HepG2 (cell line): ENCODE data around the gene RMND5A. TPM values are rescaled to one million over a fixed set of nuclear protein-coding genes. Genes with fewer than 3 reads are reported as not detected.

Experiments used
- AGO1 ChIP-seq: fragments of 200-400 bp; formaldehyde crosslinking; IDR thresholded peaks from 2 replicates; pipeline ENCODE4 v1.6.1; 2017; ENCODE audit warnings: mild to moderate bottlenecking, low read depth, low read length, moderate library complexity; ENCODE audit not compliant: poor library complexity, severe bottlenecking
- CHCHD3 ChIP-seq: sonication (generic); formaldehyde crosslinking; IDR thresholded peaks from 2 replicates; pipeline ENCODE4 v1.8.0; 2022; ENCODE audit warnings: mild to moderate bottlenecking, missing genetic modification reagents, moderate library complexity
- DR1 ChIP-seq: sonication (generic); formaldehyde crosslinking; IDR thresholded peaks from 2 replicates; pipeline ENCODE4 v1.8.0; 2021; ENCODE audit warnings: mild to moderate bottlenecking, missing genetic modification reagents, inconsistent platforms
- FOSL2 ChIP-seq: sonication (generic); formaldehyde crosslinking; IDR thresholded peaks from 2 replicates; pipeline ENCODE4 v1.4.0; 2020; ENCODE audit warnings: missing genetic modification reagents
- FOXP1 ChIP-seq, 2 experiments: fragments of 450-650 bp in 1 of 2; IDR thresholded peaks; 2 replicates each; pipeline ENCODE4 v1.6.1; 2017 to 2018; ENCODE audit warnings: antibody characterized with exemption in 1 of 2
- KDM3A ChIP-seq: IDR thresholded peaks from 2 replicates; pipeline ENCODE4 v1.6.1; 2018; ENCODE audit warnings: low read depth, missing compliant biosample characterization
- MAFK ChIP-seq, 2 experiments: IDR thresholded peaks in 1 of 2; conservative IDR thresholded peaks in 1 of 2; 2 replicates each; pipeline ENCODE4 v1.6.1; 2011; ENCODE audit warnings: improper control_type of control experiment in 2 of 2, low read length in 2 of 2
- MEIS1 ChIP-seq: sonication (generic); formaldehyde crosslinking; IDR thresholded peaks from 2 replicates; pipeline ENCODE4 v1.9.0; 2021; ENCODE audit warnings: mild to moderate bottlenecking, missing genetic modification reagents, moderate library complexity, borderline replicate concordance
- MTA1 ChIP-seq: sonication (generic); formaldehyde crosslinking; IDR thresholded peaks from 2 replicates; pipeline ENCODE4 v1.4.0; 2020; ENCODE audit warnings: missing genetic modification reagents, mild to moderate bottlenecking, borderline replicate concordance
- MZF1 ChIP-seq: sonication (generic); formaldehyde crosslinking; IDR thresholded peaks from 2 replicates; pipeline ENCODE4 v1.8.1; 2023; ENCODE audit warnings: mild to moderate bottlenecking, missing genetic modification reagents, borderline replicate concordance
- NR2F2 ChIP-seq: IDR thresholded peaks from 2 replicates; pipeline ENCODE4 v1.6.1; 2012; ENCODE audit warnings: low read depth, inconsistent platforms, borderline replicate concordance
- PAX8 ChIP-seq: sonication (generic); formaldehyde crosslinking; IDR thresholded peaks from 2 replicates; pipeline ENCODE4 v1.8.0; 2022; ENCODE audit warnings: mild to moderate bottlenecking, missing genetic modification reagents, borderline replicate concordance
- SNRNP70 ChIP-seq: fragments of 200-400 bp; formaldehyde crosslinking; IDR thresholded peaks from 2 replicates; pipeline ENCODE4 v1.6.1; 2017; ENCODE audit warnings: mild to moderate bottlenecking, low read depth, low read length, moderate library complexity
- SOX6 ChIP-seq, 2 experiments: fragments of 450-650 bp in 1 of 2; sonication (generic) in 1 of 2; formaldehyde crosslinking in 1 of 2; IDR thresholded peaks; 2 replicates each; pipeline versions ENCODE4 v1.4.0 to v1.6.1; 2017 to 2020; ENCODE audit warnings: antibody characterized with exemption in 1 of 2, mild to moderate bottlenecking in 1 of 2, missing genetic modification reagents in 1 of 2
- SPEN ChIP-seq: sonication (generic); formaldehyde crosslinking; IDR thresholded peaks from 2 replicates; pipeline ENCODE4 v1.5.1; 2020; ENCODE audit warnings: low read depth, mild to moderate bottlenecking, missing genetic modification reagents
- SRF ChIP-seq: IDR thresholded peaks from 2 replicates; pipeline ENCODE4 v1.6.1; 2011; ENCODE audit warnings: mild to moderate bottlenecking, low read depth, low read length, moderate library complexity
- ZBTB20 ChIP-seq: sonication (generic); formaldehyde crosslinking; IDR thresholded peaks from 2 replicates; pipeline ENCODE4 v1.8.1; 2023; ENCODE audit warnings: missing genetic modification reagents, low read depth, mild to moderate bottlenecking, borderline replicate concordance
- ZFX ChIP-seq: sonication (generic); formaldehyde crosslinking; IDR thresholded peaks from 2 replicates; pipeline ENCODE4 v1.4.0; 2020; ENCODE audit warnings: mild to moderate bottlenecking, low read depth, missing genetic modification reagents, moderate library complexity
- ZIK1 ChIP-seq: sonication (generic); formaldehyde crosslinking; IDR thresholded peaks from 2 replicates; pipeline ENCODE4 v1.5.0; 2020; ENCODE audit warnings: mild to moderate bottlenecking, low read depth, missing genetic modification reagents, borderline replicate concordance
- ZNF136 ChIP-seq: sonication (generic); formaldehyde crosslinking; IDR thresholded peaks from 2 replicates; pipeline ENCODE4 v1.8.1; 2022; ENCODE audit warnings: low read depth, mild to moderate bottlenecking, moderate library complexity, missing genetic modification reagents
- ZNF143 ChIP-seq: sonication (generic); formaldehyde crosslinking; IDR thresholded peaks from 2 replicates; pipeline ENCODE4 v1.4.0; 2020; ENCODE audit warnings: missing genetic modification reagents
- ZNF317 ChIP-seq: sonication (generic); formaldehyde crosslinking; IDR thresholded peaks from 2 replicates; pipeline ENCODE4 v1.5.0; 2020; ENCODE audit warnings: mild to moderate bottlenecking, missing genetic modification reagents
- ZNF792 ChIP-seq: IDR thresholded peaks from 2 replicates; pipeline ENCODE4 v1.6.1; 2016
- ZSCAN29 ChIP-seq: sonication (generic); formaldehyde crosslinking; conservative IDR thresholded peaks from 2 replicates; pipeline ENCODE4 v1.4.0; 2020; ENCODE audit warnings: mild to moderate bottlenecking, missing genetic modification reagents
- polyA plus RNA-seq, 8 experiments: library from polyadenylated mRNA; depleted of rRNA in 3 of 8; stranded (reverse) in 7 of 8; unstranded in 1 of 8; fragments of >200 nt; fragmentation: Illumina TruSeq in 4 of 8; extraction: Trizol in 4 of 8; gene quantifications; 2 replicates each; pipeline versions ENCODE4 v1.2.1 to v1.2.3, GENCODE V29; 2011 to 2016; ENCODE audit warnings: low read depth in 4 of 8, missing spikeins in 1 of 8, mixed read lengths in 1 of 8; ENCODE audit not compliant: insufficient read depth in 1 of 8
- total RNA-seq, 5 experiments: library from RNA; depleted of rRNA; stranded (reverse); fragments of >200 nt; fragmentation: Illumina TruSeq; extraction: Trizol; gene quantifications; 2 replicates each; pipeline ENCODE4 v1.2.3, GENCODE V29; 2016; ENCODE audit warnings: low read depth in 1 of 5
- TF ChIP-seq, protein P1 (sequence below): sonication (generic); formaldehyde crosslinking; IDR thresholded peaks from 2 replicates; pipeline ENCODE4 v1.8.1; 2023; ENCODE audit warnings: mild to moderate bottlenecking, missing genetic modification reagents
- TF ChIP-seq, protein P2 (sequence below): sonication (generic); formaldehyde crosslinking; conservative IDR thresholded peaks from 2 replicates; pipeline ENCODE4 v1.8.1; 2023; ENCODE audit warnings: missing genetic modification reagents
- TF ChIP-seq, protein P3 (sequence below): sonication (generic); formaldehyde crosslinking; IDR thresholded peaks from 2 replicates; pipeline ENCODE4 v1.5.0; 2020; ENCODE audit warnings: missing genetic modification reagents

RMND5A gene
- total and polyA plus RNA-seq, 2 of the 13 experiments (the other 11 are each of a cell fraction or from before 2014, with no cell fraction given): 31.0 to 66.4 TPM

DNA sequence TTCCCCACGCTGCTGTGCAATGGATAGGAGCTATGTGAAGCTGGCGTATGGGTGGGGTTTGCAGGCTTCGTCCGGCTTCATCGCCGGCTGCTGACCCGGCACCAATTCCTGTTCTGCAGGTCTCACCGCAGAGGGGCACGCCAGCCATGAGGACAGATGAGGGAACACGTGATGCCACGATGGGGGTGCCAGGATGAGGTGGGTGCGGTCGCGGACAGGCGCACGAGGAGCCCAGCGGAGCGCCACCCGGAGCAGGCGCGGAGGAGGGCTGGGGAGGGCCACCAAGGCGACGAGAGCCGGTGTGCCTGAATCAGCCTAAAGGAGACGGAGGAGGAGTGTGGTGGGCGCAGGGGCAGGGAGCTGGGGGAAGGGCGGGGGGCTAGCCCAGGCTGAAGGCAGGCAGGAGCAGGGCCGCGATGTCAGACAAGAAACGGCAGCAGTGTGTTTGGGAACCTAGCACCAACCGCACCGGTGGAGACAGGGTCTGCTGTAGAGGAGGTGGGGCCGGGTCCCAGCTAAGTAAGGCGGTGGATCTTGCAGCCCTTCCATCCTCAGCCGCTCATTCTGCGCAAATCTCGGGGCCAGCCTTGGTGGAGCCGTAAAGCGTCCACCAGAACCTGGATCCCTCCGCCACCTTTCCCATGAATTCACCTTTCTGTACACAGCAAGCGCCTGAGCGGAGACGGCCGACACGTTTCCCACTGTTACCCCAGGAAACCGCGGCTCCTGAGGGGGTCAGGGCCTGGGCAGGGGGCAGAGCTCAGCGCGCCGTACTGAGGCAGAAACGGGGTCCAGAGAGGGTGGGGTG, 87.6 kb downstream of the RMND5A start (continued):
- TF ChIP-seq KDM3A (CRISPR knock-in tag) (peak; percentile 10; the same call in 1 of the 2 replicates), SRF (no peak), SNRNP70 (no peak), ZIK1 (CRISPR knock-in tag) (peak; percentile 80; the same call in 1 of the 2 replicates), ZBTB20 (CRISPR knock-in tag) (peak; percentile 58; the same call in 1 of the 2 replicates), PAX8 (CRISPR knock-in tag) (0 out of 2 replicates have a peak, but pooled peaks have one; percentile 30), ZFX (CRISPR knock-in tag) (peak; percentile 22), ZNF136 (CRISPR knock-in tag) (no peak), MTA1 (CRISPR knock-in tag) (0 out of 2 replicates have a peak, but pooled peaks have one; percentile 44), ZNF317 (CRISPR knock-in tag) (peak; percentile 29; the same call in 1 of the 2 replicates), DR1 (CRISPR knock-in tag) (no peak), ZNF792 (CRISPR knock-in tag) (no peak), ZSCAN29 (no peak), FOXP1 (IDR thresholded peaks at IDR 0.05) (no peak), FOXP1 (CRISPR knock-in tag; IDR thresholded peaks at IDR 0.05) (no peak), SPEN (CRISPR knock-in tag) (no peak), CHCHD3 (CRISPR knock-in tag) (0 out of 2 replicates have a peak, but pooled peaks have one; percentile 80), MEIS1 (CRISPR knock-in tag) (0 out of 2 replicates have a peak, but pooled peaks have one; percentile 55), NR2F2 (no peak; the same call in 1 of the 2 replicates), ZNF143 (CRISPR knock-in tag) (no peak), MAFK (conservative IDR thresholded peaks at IDR 0.05 in 1 of 2, IDR thresholded peaks at IDR 0.05 in 1 of 2; ENCODE audit: low read length in 2 of 2) (no peak), FOSL2 (no peak; the same call in none of the 2 replicates), MZF1 (CRISPR knock-in tag) (no peak), SOX6 (IDR thresholded peaks at IDR 0.05) (no peak), SOX6 (CRISPR knock-in tag; IDR thresholded peaks at IDR 0.05) (0 out of 2 replicates have a peak, but pooled peaks have one; percentile 8), AGO1 (peak; percentile 7)
- TF ChIP-seq, protein P1, sequence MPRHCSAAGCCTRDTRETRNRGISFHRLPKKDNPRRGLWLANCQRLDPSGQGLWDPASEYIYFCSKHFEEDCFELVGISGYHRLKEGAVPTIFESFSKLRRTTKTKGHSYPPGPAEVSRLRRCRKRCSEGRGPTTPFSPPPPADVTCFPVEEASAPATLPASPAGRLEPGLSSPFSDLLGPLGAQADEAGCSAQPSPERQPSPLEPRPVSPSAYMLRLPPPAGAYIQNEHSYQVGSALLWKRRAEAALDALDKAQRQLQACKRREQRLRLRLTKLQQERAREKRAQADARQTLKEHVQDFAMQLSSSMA: no peak
- TF ChIP-seq, protein P2, sequence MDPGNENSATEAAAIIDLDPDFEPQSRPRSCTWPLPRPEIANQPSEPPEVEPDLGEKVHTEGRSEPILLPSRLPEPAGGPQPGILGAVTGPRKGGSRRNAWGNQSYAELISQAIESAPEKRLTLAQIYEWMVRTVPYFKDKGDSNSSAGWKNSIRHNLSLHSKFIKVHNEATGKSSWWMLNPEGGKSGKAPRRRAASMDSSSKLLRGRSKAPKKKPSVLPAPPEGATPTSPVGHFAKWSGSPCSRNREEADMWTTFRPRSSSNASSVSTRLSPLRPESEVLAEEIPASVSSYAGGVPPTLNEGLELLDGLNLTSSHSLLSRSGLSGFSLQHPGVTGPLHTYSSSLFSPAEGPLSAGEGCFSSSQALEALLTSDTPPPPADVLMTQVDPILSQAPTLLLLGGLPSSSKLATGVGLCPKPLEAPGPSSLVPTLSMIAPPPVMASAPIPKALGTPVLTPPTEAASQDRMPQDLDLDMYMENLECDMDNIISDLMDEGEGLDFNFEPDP (CRISPR knock-in tag): no peak
- TF ChIP-seq, protein P3, sequence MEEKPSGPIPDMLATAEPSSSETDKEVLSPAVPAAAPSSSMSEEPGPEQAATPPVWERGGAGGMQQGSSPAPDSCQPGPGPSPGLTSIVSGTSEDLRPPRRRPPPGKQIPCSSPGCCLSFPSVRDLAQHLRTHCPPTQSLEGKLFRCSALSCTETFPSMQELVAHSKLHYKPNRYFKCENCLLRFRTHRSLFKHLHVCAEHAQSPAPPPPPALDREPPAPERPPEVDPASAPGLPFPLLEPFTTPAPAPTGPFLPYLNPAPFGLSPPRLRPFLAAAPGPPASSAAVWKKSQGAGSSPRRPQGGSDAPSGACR (CRISPR knock-in tag): peak; percentile 75
